MG63 (cell line): ENCODE results near the gene MYO1F. TPM values are rescaled to one million over a fixed set of nuclear protein-coding genes. Genes with fewer than 3 reads are reported as not detected.

Experiments used
- DNase-seq: peaks from one replicate; pipeline ENCODE4 v3.0.0-alpha.2; 2020
- H3K27me3 ChIP-seq: fragments of 250-450 bp; sonication (Bioruptor Pico); 2 replicates; pipeline ENCODE4 v1.5.1; 2020; ENCODE audit warnings: mild to moderate bottlenecking, moderate library complexity
- H3K36me3 ChIP-seq: fragments of 250-450 bp; sonication (Bioruptor Pico); 2 replicates; pipeline ENCODE4 v1.5.1; 2020; ENCODE audit warnings: mild to moderate bottlenecking, moderate library complexity
- H3K4me3 ChIP-seq: fragments of 250-450 bp; sonication (Bioruptor Pico); 2 replicates; pipeline ENCODE4 v1.5.1; 2020; ENCODE audit warnings: mild to moderate bottlenecking, moderate library complexity
- H3K9me3 ChIP-seq: fragments of 250-450 bp; sonication (Bioruptor Pico); 2 replicates; pipeline ENCODE4 v1.5.1; 2020; ENCODE audit warnings: mild to moderate bottlenecking, moderate library complexity
- total RNA-seq: library from RNA; depleted of rRNA; stranded (reverse); fragments of >200 nt; shearing (Covaris generic); gene quantifications from 2 replicates; pipeline ENCODE4 v1.2.3, GENCODE V29; 2014; ENCODE audit warnings: low replicate concordance

The MYO1F gene
- total RNA-seq, 1 experiment from 2014 or later: not detected

DNA sequence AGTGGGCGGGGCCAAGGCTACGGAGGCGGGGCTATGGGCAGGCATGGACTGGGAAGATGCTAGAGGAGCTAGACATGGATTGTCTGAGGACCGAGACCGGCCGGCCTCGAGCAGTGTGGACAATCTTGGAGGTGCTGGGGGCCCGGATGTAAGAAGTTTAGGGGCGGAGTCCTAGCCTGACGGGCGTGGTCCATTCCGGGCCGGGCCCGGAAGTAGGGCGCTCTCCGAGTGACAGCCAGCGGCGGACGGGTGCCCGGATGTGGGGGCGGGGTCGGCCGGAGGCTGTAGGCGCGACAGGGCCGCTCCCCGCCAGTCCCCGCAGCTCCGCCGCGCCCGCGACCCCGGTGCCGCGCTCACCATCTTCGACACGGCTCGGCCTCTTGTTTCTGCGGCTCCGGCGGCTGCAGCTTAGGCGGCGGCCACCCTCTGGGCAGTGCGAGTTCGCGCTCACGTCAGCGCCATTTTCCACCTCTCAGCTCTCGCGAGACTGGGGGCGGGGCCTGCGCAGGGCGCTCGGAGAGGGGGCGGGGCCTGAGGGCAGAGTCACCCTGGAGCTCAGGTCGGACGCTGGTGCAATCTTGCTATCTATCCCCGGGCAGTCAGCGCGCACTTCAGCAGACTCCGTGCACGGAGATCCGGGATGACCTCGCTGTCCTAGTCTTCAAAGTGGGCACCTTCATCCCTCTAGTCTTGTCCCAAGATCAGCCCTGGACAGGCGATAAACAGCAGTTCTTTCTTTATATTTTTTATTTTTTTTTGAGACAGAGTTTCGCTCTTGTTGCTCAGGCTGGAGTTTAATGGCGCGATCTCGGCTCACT lies 63.3 kb downstream of the MYO1F start, which contains the start of gene ZNF414:
ZNF414 (minus strand) TSS at position 481 of the 818 bp plus-strand sequence; CDS start at position 360, 121 bp downstream.
- Histone ChIP-seq H3K27me3 (no peaks in the 10 kb centered on the region; the same call in 1 of the 2 replicates), H3K4me3 (peak within 1 kb of the TSS; percentile 68), H3K9me3 (no peaks in the 10 kb centered on the region), H3K36me3 (peaks cover 16% of the 10 kb centered on the region)
- DNase-seq: peak; percentile 99

DNA sequence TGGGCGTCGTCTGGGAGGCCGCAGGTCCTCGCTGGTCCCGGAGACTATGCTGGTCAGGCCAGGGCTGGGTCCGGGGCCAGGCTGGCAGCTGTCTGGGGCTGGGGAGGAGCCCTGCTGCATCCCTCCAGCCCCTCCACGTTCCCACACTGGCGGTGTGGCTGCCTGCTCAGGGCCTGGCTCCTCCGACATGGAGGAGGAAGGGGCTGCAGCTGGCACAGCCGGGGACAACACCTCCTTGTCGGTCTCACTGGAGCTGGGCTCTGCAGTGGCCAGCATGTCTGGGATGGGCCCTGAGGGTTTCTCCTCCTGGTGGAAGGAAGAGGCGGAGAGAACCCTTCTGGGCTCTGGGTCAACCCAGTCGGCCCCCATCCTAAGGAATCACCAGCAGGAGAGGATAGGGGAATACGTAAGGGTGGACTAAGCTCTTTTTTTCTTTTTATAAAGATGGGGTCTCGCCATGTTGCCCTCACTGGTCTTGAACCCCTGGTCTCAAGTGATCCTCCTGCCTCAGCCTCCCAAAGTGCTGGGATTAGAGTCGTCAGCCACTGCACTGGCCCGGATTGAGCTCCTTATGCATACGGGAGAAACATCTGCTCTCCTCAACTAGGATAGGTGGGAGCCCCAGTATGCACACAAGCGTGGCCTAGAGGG lies 64.1 kb downstream of the MYO1F start:
- DNase-seq: no peak

DNA sequence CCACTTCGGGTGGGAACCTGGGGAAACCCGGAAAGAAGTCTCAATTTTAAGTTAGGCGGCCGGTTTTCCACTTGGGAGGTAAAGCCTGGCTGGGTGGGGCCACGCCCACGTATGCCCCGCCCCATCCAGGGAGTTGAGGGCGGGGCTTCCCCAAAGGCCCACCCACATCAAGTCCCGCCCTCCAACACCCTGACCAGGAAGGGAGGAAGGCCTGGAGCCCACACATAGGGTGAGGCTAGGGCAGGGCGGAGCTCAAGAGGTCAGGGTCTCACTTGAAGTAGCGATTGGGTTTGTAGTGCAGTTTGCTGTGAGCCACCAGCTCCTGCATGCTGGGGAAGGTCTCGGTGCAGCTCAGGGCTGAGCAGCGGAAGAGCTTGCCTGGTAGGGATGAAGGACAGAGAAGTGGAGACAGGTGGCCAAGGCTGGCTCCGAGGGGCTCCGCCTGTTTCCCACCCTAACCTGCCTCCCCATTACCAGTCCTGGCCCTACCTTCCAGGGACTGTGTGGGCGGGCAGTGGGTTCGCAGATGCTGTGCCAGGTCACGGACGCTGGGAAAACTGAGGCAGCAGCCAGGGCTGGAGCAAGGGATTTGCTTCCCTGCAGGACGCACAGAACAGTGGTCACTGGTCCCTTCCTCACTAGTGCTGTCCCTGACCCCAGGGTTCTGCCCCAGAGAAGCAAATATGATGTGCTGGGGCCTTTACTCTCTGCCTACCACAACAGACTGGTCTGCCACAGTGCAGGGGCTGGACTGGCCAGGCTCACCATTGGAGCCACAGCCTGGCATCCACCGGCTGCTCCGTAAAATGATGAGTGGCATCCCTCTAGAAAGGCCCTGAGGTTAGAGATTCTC lies 64.9 kb downstream of the MYO1F start:
- Histone ChIP-seq H3K27me3 (no peaks in the 10 kb centered on the region), H3K9me3 (no peaks in the 10 kb centered on the region), H3K36me3 (peaks cover 16% of the 10 kb centered on the region), H3K4me3 (peak overlapping the region; percentile 68; the same call in 1 of the 2 replicates)
- peak; percentile 44 for DNase-seq

More for the DNA sequence above, 64.1 kb downstream of the MYO1F start:
- peaks cover 16% of the 10 kb centered on the region for H3K36me3 ChIP-seq
- no peaks in the 10 kb centered on the region; the same call in 1 of the 2 replicates for H3K27me3 ChIP-seq
- peak overlapping the region; percentile 68 for H3K4me3 ChIP-seq
- H3K9me3 ChIP-seq: no peaks in the 10 kb centered on the region

DNA sequence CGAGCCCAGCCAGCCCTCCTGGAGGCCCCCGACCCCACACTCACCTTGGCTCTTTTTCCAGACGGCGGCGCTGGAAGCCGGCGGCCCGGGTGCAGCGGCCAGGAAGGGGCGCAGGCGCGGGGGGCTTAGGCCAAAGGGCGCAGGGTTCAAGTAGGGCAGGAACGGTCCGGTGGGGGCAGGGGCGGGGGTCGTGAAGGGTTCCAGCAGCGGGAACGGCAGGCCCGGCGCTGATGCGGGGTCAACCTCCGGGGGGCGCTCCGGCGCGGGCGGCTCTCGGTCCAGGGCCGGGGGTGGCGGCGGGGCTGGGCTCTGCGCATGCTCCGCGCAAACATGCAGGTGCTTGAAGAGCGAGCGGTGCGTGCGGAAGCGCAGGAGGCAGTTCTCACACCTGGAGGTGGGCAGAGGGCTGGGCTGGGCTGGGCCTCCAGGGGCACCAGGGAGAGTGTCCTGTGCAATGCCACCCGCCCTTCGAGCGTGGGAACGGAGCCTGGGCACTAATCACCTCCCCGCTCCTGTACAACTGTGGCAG lies 65.6 kb downstream of the MYO1F start:
- H3K4me3 ChIP-seq: no peak overlapping the region
- H3K27me3 ChIP-seq: no peaks in the 10 kb centered on the region
- peaks cover 16% of the 10 kb centered on the region for H3K36me3 ChIP-seq
- no peaks in the 10 kb centered on the region for H3K9me3 ChIP-seq
- DNase-seq: no peak

DNA sequence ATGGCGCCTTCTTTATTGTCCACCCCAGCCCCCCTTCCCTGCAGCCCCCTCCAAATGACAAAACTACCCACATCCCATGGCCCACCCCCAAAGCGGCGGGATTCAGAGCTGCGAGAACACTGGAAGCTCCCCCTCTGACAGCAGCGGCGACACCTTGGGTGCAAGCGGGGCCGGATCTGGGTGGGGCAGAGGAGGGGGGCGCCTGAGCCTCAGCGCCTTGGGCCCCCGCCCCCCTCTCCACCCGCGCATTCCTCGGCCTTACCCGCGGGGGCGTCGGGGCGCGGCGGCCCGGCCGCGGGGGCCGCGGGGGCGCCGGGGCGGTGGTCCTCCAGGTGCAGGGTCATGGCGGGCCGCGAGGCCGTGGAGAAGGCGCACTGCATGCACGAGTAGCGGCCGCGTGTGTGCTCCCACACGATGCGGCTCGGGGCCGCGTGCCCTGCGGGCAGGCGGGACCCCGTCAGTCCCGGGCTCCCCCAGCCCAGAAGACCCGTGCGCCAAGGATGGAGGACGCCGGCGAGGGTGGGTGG lies 66.6 kb downstream of the MYO1F start:
- DNase-seq: no peak
- H3K36me3 ChIP-seq: peaks cover 16% of the 10 kb centered on the region

DNA sequence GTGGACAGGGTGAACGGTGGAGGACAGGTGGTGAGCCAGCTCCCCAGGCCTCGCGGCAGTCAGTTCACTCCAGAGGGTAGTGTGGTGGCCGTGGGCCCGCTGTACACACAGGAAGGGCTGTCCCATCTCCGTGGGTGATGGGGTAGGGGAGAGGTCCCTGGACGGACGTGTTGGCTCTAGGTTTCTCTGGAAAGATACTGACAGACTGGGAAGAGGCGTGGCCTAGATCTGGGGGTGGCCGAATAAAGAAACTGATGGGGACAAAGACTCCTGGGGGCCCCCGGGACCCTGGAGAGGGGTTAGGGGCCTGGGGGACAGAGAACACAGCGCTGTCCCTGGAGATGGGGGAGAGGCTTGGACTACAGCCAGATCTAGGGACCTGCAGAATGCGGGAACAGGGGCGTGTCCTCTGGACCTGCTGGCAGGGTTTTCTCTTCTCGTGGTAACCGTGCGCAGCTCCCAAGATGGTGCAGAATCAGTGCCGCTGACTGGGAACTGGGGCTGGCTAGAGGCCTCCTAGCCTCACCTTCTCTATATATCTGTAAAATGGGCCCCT lies 70.8 kb downstream of the MYO1F start:
- H3K9me3 ChIP-seq: no peaks in the 10 kb centered on the region
- H3K4me3 ChIP-seq: peak overlapping the region; percentile 58
- no peaks in the 10 kb centered on the region for H3K27me3 ChIP-seq
- H3K36me3 ChIP-seq: peaks cover 5% of the 10 kb centered on the region
- no peak for DNase-seq

More for the DNA sequence above, 66.6 kb downstream of the MYO1F start:
- Histone ChIP-seq H3K27me3 (no peaks in the 10 kb centered on the region), H3K4me3 (no peak overlapping the region), H3K9me3 (no peaks in the 10 kb centered on the region)

DNA sequence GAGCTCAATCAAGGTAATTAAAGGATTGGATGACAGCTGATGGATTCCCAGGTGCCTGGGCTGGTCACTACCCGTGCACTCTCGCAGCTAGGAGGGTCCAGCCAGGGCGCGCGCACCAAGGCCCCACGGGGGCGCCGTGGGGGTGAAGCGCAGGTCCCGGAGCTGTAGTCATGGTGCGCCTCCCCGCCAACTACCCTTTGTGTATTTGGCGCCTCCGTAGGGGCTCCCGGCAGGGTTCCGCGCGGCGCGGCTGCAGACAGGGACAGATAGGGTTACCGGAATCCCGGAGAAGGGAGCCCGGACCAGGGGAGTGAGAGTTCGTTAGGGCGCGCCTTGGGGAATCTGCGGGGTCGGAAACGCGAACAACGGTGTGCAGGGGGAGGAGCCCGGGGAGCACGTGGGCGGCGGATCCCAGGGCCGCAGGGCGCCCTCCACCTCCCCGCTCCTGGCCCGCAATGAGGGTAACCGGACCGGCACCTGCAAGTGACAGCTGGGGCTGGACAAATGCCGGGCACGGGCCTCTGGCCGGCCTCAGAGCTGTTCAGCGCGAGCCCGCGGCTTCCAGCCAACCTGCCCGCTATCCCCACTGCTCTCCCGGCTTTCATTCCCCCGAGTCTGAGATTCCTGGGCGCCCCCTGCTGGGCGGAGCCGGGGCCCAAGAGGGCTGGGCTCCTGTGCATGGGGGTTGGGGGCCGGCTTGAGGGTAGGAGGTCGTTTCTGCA lies 71.4 kb downstream of the MYO1F start:
- no peaks in the 10 kb centered on the region for H3K36me3 ChIP-seq
- DNase-seq: peak; percentile 86
- peak overlapping the region; percentile 58 for H3K4me3 ChIP-seq
- H3K9me3 ChIP-seq: no peaks in the 10 kb centered on the region
- H3K27me3 ChIP-seq: no peaks in the 10 kb centered on the region

DNA sequence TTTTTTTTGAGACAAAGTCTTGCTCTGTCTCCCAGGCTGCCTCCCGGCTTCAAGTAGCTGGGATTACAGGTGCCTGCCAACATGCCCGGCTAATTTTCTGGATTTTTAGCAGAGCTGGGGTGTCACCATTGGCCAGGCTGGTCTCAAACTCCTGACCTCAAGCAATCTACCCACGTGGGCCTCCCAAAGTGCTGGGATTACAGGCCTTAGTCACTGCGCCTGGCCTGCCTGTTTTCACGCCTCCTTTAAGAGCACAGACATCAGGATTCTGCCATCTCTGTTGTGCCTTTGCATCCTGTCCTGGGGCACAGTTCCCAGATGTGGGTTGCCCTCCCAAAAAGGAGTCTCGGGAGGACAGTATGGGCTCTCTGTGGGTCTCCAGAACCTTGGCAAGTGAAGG lies 72.3 kb downstream of the MYO1F start:
- Histone ChIP-seq H3K4me3 (no peak overlapping the region), H3K27me3 (no peaks in the 10 kb centered on the region), H3K9me3 (no peaks in the 10 kb centered on the region), H3K36me3 (no peaks in the 10 kb centered on the region)
- DNase-seq: no peak

DNA sequence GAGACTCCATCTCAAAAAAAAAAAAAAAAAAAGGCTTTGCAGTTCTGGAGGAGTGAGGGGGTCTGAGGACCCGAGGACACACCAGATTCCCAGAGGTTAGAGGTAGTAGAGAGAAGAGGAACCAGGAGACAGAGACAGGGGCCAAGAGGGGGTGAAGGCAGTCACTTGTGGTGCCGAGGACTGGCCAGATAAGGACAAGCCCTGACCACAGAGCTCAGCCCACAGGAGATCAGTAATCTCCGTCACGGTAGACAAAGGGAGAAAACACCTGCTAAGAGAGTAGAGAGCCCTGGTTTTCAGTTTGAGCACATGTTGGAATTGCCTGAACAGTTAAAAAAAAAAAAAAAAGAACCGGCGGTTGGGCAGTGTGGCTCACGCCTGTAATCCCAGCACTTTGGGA lies 73.1 kb downstream of the MYO1F start:
- DNase-seq: no peak
- no peak overlapping the region for H3K4me3 ChIP-seq
- H3K36me3 ChIP-seq: no peaks in the 10 kb centered on the region
- no peaks in the 10 kb centered on the region for H3K9me3 ChIP-seq
- H3K27me3 ChIP-seq: no peaks in the 10 kb centered on the region

DNA sequence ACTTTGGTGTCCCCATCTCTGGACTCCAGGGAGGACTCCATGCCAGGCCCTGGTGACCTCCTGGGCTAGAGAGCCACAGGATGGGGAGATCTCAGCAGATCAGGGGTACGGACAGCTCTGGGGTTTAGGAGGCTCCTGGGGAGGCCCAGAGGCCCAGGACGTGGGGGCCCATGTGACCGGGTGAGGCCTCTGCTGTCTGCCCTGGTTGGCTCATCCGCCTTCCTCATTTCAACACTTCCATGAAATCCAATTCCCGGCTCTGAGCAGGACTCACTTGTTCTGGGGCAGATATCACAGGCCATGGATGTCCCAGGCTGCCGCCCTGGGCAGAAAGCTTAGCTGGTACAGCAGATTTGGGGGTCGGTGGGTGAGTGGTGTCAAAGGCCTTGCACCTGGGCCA lies 73.7 kb downstream of the MYO1F start:
- H3K9me3 ChIP-seq: no peaks in the 10 kb centered on the region
- DNase-seq: no peak
- H3K4me3 ChIP-seq: no peak overlapping the region
- no peaks in the 10 kb centered on the region for H3K36me3 ChIP-seq
- no peaks in the 10 kb centered on the region for H3K27me3 ChIP-seq

DNA sequence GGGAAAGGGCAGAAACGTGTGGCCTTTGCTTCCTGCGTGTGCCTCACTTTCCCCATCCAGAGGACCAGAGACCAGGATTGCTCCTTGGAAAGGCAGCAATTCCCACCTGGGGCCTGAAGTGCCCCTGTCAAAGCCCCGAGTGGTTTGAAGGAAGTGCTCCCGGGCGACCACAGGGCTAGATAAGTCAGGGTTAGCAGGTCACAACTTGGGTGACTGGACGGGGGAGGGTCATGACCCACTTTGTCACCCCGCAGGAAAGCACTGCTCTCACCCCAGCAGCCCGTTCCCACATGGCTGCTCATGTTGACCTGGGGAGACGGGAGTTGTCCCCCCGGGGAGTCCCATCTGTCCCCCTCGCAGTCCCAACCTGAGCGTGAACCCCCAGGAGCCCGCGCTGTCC lies 75.3 kb downstream of the MYO1F start:
- Histone ChIP-seq H3K4me3 (no peak overlapping the region), H3K36me3 (no peaks in the 10 kb centered on the region), H3K27me3 (no peaks in the 10 kb centered on the region), H3K9me3 (no peaks in the 10 kb centered on the region)
- DNase-seq: no peak

DNA sequence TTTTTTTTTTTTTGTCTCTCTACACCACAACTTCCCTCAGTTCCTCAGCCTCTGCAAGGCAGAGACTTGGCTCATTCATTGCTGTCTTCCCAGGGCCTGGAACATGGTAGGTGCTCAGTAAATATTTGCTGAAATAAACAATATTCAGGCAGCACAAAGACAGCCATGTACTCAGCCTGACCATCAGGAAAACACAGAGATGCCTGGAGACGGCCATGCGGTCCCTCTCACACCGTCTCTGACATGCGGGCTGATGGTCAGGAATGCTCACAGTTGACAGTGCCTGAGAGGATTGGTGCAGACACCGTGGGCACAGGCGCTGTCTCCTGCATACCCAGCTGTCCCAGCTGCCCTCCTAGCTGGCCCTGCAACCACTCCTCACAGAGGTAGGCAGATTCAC lies 75.7 kb downstream of the MYO1F start:
- Histone ChIP-seq H3K36me3 (no peaks in the 10 kb centered on the region), H3K9me3 (no peaks in the 10 kb centered on the region), H3K27me3 (no peaks in the 10 kb centered on the region), H3K4me3 (no peak overlapping the region)
- DNase-seq: no peak

DNA sequence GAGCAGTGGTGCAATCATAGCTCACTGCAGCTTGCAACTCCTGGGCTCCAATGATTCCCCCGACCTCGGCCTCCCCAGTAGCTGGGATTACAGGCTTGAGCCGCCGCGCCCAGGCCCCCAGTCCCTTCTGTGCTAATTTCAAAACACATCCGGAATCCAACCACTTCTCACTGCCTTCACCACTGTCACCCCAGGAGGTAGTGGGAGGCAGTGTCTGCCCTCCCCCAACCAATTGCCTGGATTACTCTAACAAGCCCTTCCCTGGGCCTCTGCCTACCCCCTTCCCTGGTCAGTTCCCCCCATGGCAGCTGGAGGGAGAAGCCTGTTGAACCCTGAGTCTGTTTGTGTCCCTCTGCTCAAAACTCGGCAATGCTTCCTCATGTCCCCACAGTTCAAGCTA lies 77.1 kb downstream of the MYO1F start:
- no peak for DNase-seq
- Histone ChIP-seq H3K27me3 (no peaks in the 10 kb centered on the region), H3K4me3 (no peak overlapping the region), H3K9me3 (no peaks in the 10 kb centered on the region), H3K36me3 (no peaks in the 10 kb centered on the region)

DNA sequence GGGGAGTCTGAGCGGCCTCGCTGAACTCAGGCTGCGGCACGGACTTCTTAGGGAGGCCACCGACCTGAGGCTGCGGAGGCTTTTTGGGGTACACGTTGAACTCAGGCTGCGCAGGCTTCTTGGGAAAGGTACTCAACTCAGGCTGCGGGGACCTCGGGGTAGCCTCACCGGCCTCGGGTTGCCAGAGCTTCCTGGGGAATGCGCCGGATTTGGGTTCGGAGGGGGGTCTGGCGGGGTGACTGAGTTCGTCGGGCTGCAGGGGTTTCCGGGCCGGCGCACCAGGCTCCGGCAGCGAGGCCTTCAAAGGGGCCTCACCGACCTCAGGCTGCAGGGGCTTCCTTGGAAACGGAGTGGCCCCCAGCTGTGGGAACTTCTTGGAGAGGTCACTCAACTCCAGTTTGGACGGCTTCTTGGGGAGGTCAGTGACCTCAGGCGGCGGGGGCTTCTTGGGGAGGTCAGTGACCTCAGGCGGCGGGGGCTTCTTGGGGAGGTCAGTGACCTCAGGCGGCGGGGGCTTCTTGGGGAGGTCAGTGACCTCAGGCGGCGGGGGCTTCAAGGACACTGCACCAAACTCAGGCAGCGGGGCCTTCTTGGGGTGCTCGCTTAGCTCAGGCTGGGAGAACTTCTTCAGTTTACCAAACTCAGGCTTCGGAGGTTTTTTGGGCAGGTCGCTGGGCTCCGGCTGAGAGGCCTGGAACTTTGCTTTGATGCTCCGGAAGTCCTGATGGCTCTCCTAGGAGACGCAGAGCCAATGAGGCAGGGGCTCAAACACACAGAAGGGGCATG lies 78.0 kb downstream of the MYO1F start:
- Histone ChIP-seq H3K9me3 (no peaks in the 10 kb centered on the region), H3K27me3 (no peaks in the 10 kb centered on the region), H3K36me3 (no peaks in the 10 kb centered on the region), H3K4me3 (no peak overlapping the region)
- no peak for DNase-seq

DNA sequence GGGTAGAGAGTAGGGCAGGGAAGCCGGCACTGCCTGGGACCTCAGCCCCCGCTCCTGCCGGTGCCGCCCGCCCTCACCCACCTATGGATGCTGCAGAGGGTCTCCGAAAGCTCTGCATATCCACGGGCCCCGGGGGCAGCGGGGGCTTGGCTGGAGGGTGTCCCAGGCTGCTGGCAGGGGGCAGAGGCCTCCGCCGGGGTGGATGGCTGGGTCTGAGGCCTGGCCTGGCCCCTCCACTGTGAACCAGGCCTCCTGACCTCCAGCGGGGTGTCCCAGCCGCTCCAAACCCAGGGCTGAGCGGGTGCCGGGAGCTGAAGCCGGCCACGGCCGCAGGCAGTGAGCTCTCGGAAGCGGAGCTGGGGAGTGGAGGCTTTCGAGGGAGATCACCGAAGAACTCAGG lies 78.9 kb downstream of the MYO1F start:
- no peaks in the 10 kb centered on the region for H3K27me3 ChIP-seq
- H3K36me3 ChIP-seq: no peaks in the 10 kb centered on the region
- H3K4me3 ChIP-seq: no peak overlapping the region
- H3K9me3 ChIP-seq: no peaks in the 10 kb centered on the region
- DNase-seq: no peak
